Small intestine (tissue), 7 donors: ENCODE data around the gene SLC7A6. TPM values are rescaled to one million over a fixed set of nuclear protein-coding genes. Genes with fewer than 3 reads are reported as not detected.
A peak's percentile ranks its signal among the peaks of the same experiment; 100 is the strongest.

Experiments used
- DNase-seq, 2 donors: peaks; one replicate each; pipeline versions ENCODE4 v3.0.0 to v3.0.0-alpha.2; 2013
- FAIRE-seq: peaks from 2 replicates; lab custom pipeline; 2012; peaks lifted over from hg19 to GRCh38; lab: Jason Lieb, UNC
- H3K27ac ChIP-seq, 3 donors: one replicate each; pipeline ENCODE4 v1.5.1; 2013; ENCODE audit warnings: low read length in 2 of 3, mild to moderate bottlenecking in 2 of 3, control low read depth in 1 of 3, inconsistent platforms in 1 of 3, low read depth in 1 of 3, moderate library complexity in 1 of 3
- H3K27me3 ChIP-seq, 3 donors: one replicate each; pipeline ENCODE4 v1.6.1; 2013; ENCODE audit warnings: low read length in 3 of 3, inconsistent platforms in 1 of 3; ENCODE audit not compliant: control insufficient read depth in 3 of 3, insufficient read depth in 3 of 3
- H3K36me3 ChIP-seq, 3 donors: one replicate each; pipeline ENCODE4 v1.6.1; 2013; ENCODE audit warnings: low read length in 3 of 3, inconsistent platforms in 1 of 3, low read depth in 1 of 3, mild to moderate bottlenecking in 1 of 3, moderate library complexity in 1 of 3; ENCODE audit not compliant: control insufficient read depth in 3 of 3, insufficient read depth in 2 of 3
- H3K4me1 ChIP-seq, 3 donors: one replicate each; pipeline ENCODE4 v1.6.1; 2013; ENCODE audit warnings: low read length in 2 of 3, inconsistent platforms in 1 of 3, low read depth in 1 of 3, mild to moderate bottlenecking in 1 of 3, moderate library complexity in 1 of 3; ENCODE audit not compliant: control insufficient read depth in 3 of 3, insufficient read depth in 2 of 3
- H3K4me3 ChIP-seq, 3 donors: one replicate each; pipeline ENCODE4 v1.5.1; 2013; ENCODE audit warnings: low read length in 3 of 3, control low read depth in 1 of 3, inconsistent platforms in 1 of 3, low read depth in 1 of 3, mild to moderate bottlenecking in 1 of 3, moderate library complexity in 1 of 3
- H3K9me3 ChIP-seq, 2 donors: one replicate each; pipeline ENCODE4 v1.6.1; 2013; ENCODE audit warnings: low read depth in 1 of 2, low read length in 1 of 2; ENCODE audit not compliant: control insufficient read depth in 2 of 2, insufficient read depth in 1 of 2
- WGBS, 3 donors: extraction: QIAGEN DNeasy Blood & Tissue Kit; methylation state at CpG; one replicate each; pipeline ENCODE4 v1.1.7; 2013; 5-methylcytosine and 5-hydroxymethylcytosine counted together
- polyA plus RNA-seq, 4 donors: library from polyadenylated mRNA; stranded (reverse) in 3 of 4; unstranded in 1 of 4; fragments of 200-250 nt in 3 of 4; fragments of 120-200 nt in 1 of 4; gene quantifications; one replicate each; pipeline versions ENCODE4 v1.2.1 to v1.2.3, GENCODE V29; 2013
- donor health status: healthy with polysubstance abuse.
- donor health status: control.
- donor health status: control.
- donor health status: Bipolar disorder and iron deficiency.
- donor health status: healthy.

SLC7A6 gene
- polyA plus RNA-seq, 4 donors = 2.0 to 8.5 (median 6.7) TPM

GRCh38 chr16:68274441-68274840 is 10.1 kb downstream of the SLC7A6 start:
- no peaks in the 10 kb centered on the region for H3K27me3 ChIP-seq
- H3K4me1 ChIP-seq = peaks cover 0 to 20% (median 0%) of the 10 kb centered on the region in 3 donors
- H3K9me3 ChIP-seq = no peaks in the 10 kb centered on the region
- H3K36me3 ChIP-seq = peaks cover 0 to 19% (median 3%) of the 10 kb centered on the region in 3 donors
- H3K27ac ChIP-seq = peak overlapping the region in 1 of 3 donors; percentile 22
- WGBS, 3 donors = 86 to 93% (median 90%) methylated on average over 4 of the region's 4 CpGs
- no peak for DNase-seq
- no peak overlapping the region for H3K4me3 ChIP-seq
- FAIRE-seq = no peak

- H3K27ac ChIP-seq = peak overlapping the region in 1 of 3 donors; percentile 85
- H3K4me1 ChIP-seq = peaks cover 0 to 15% (median 0%) of the 10 kb centered on the region in 3 donors
- H3K27me3 ChIP-seq = no peaks in the 10 kb centered on the region
- H3K9me3 ChIP-seq = no peaks in the 10 kb centered on the region
- no peak for FAIRE-seq
- peaks cover 0 to 19% (median 3%) of the 10 kb centered on the region in 3 donors for H3K36me3 ChIP-seq
- WGBS, 3 donors = 55 to 72% (median 61%) methylated on average over 4 of the region's 4 CpGs
- no peak overlapping the region for H3K4me3 ChIP-seq
- DNase-seq = peak in 1 of 2 donors; percentile 35
Measured at GRCh38 chr16:68275611-68276191, 11.4 kb downstream of the SLC7A6 start.

GRCh38 chr16:68276223-68276622 is 11.9 kb downstream of the SLC7A6 start:
- Histone ChIP-seq H3K9me3 (no peaks in the 10 kb centered on the region), H3K27ac (peak overlapping the region in 1 of 3 donors; percentile 68), H3K4me1 (peaks cover 0 to 15% (median 0%) of the 10 kb centered on the region in 3 donors), H3K4me3 (no peak overlapping the region), H3K27me3 (no peaks in the 10 kb centered on the region), H3K36me3 (peaks cover 0 to 20% (median 3%) of the 10 kb centered on the region in 3 donors)
- FAIRE-seq (no peak), DNase-seq (no peak)
- 79 to 85% (median 82%) methylated on average over 3 of the region's 3 CpGs for WGBS, 3 donors

- H3K27ac ChIP-seq = no peak overlapping the region
- 84 to 85% (median 85%) methylated on average over 13 of the region's 13 CpGs for WGBS, 3 donors
- peaks cover 2 to 17% (median 4%) of the 10 kb centered on the region in 3 donors for H3K36me3 ChIP-seq
- no peak for FAIRE-seq
- no peak overlapping the region for H3K4me3 ChIP-seq
- peaks cover 0 to 4% (median 0%) of the 10 kb centered on the region in 3 donors for H3K4me1 ChIP-seq
- no peak for DNase-seq
- no peaks in the 10 kb centered on the region for H3K27me3 ChIP-seq
- no peaks in the 10 kb centered on the region for H3K9me3 ChIP-seq
Measured at GRCh38 chr16:68279726-68280558, 15.6 kb downstream of the SLC7A6 start.

- Histone ChIP-seq H3K4me3 (no peak overlapping the region), H3K9me3 (no peaks in the 10 kb centered on the region), H3K27ac (no peak overlapping the region), H3K27me3 (no peaks in the 10 kb centered on the region), H3K4me1 (peaks cover 0 to 4% (median 0%) of the 10 kb centered on the region in 3 donors), H3K36me3 (peaks cover 2 to 17% (median 4%) of the 10 kb centered on the region in 3 donors)
- DNase-seq (no peak), FAIRE-seq (no peak)
- 76 to 80% (median 78%) methylated on average over 4 of the region's 4 CpGs for WGBS, 3 donors
Measured at GRCh38 chr16:68281368-68282063, 17.2 kb downstream of the SLC7A6 start.

- no peak for DNase-seq
- WGBS, 3 donors = 82 to 97% (median 94%) methylated on average over 4 of the region's 4 CpGs
- no peaks in the 10 kb centered on the region for H3K9me3 ChIP-seq
- H3K4me1 ChIP-seq = peaks cover 0 to 4% (median 0%) of the 10 kb centered on the region in 3 donors
- H3K4me3 ChIP-seq = no peak overlapping the region
- FAIRE-seq = no peak
- H3K36me3 ChIP-seq = peaks cover 2 to 17% (median 4%) of the 10 kb centered on the region in 3 donors
- H3K27ac ChIP-seq = no peak overlapping the region
- H3K27me3 ChIP-seq = no peaks in the 10 kb centered on the region
Measured at GRCh38 chr16:68282064-68282452, 17.7 kb downstream of the SLC7A6 start.

- H3K4me1 ChIP-seq = peaks cover 0 to 6% (median 0%) of the 10 kb centered on the region in 3 donors
- no peak for DNase-seq
- H3K4me3 ChIP-seq = no peak overlapping the region
- WGBS, 3 donors = 70 to 74% (median 73%) methylated on average over 5 of the region's 5 CpGs
- H3K9me3 ChIP-seq = no peaks in the 10 kb centered on the region
- peaks cover 2 to 27% (median 4%) of the 10 kb centered on the region in 3 donors for H3K36me3 ChIP-seq
- H3K27me3 ChIP-seq = no peaks in the 10 kb centered on the region
- peak overlapping the region in 2 of 3 donors; percentile 16 to 67 for H3K27ac ChIP-seq
- no peak for FAIRE-seq
Measured at GRCh38 chr16:68283346-68283745, 19.0 kb downstream of the SLC7A6 start.
